NCI-H82 treated with DMSO at 0.1 percent for 48 hours (cell line): ENCODE measurements around the gene GXYLT1.
"Not testable (repeated sequence)": the region's sequence is repeated elsewhere in the genome, so short reads cannot be mapped to it uniquely, and the experiment has no call there.

Source experiments
- DNase-seq: peaks from one replicate; lab custom pipeline; 2025; ENCODE audit not compliant: unreplicated experiment; lab: John Stamatoyannopoulos, UW

GXYLT1 gene

GRCh38 chr12:42145197-42145549 is 499 bp upstream of the GXYLT1 start:
- no peak for DNase-seq

- DNase-seq = no peak
Measured at GRCh38 chr12:42144158-42144407, 591 bp downstream of the GXYLT1 start.

GRCh38 chr12:42143452-42144157 is 1.1 kb downstream of the GXYLT1 start:
- no peak for DNase-seq

- DNase-seq = no peak
Measured at GRCh38 chr12:42141981-42142606, 2.6 kb downstream of the GXYLT1 start.

- no peak for DNase-seq
Measured at GRCh38 chr12:42140901-42141300, 3.8 kb downstream of the GXYLT1 start.

GRCh38 chr12:42135259-42135814 is 9.3 kb downstream of the GXYLT1 start:
- DNase-seq = no peak

GRCh38 chr12:42130672-42131402 is 13.8 kb downstream of the GXYLT1 start:
- no peak for DNase-seq

GRCh38 chr12:42129595-42130204 is 15.0 kb downstream of the GXYLT1 start:
- peak; percentile 81 for DNase-seq

GRCh38 chr12:42128888-42129287 is 15.8 kb downstream of the GXYLT1 start:
- peak; percentile 76 for DNase-seq

- DNase-seq = no peak
Measured at GRCh38 chr12:42128327-42128726, 16.3 kb downstream of the GXYLT1 start.

- DNase-seq = no peak
Measured at GRCh38 chr12:42126963-42127362, 17.7 kb downstream of the GXYLT1 start.

- DNase-seq = no peak
Measured at GRCh38 chr12:42125388-42125767, 19.3 kb downstream of the GXYLT1 start.

- DNase-seq = peak; percentile 89
Measured at GRCh38 chr12:42124764-42125387, 19.8 kb downstream of the GXYLT1 start.

- DNase-seq = no peak
Measured at GRCh38 chr12:42119085-42119633, 25.5 kb downstream of the GXYLT1 start.

GRCh38 chr12:42118136-42118879 is 26.4 kb downstream of the GXYLT1 start:
- no peak for DNase-seq

GRCh38 chr12:42109031-42109430 is 35.6 kb downstream of the GXYLT1 start:
- DNase-seq = no peak

- not testable (repeated sequence) for DNase-seq
Measured at GRCh38 chr12:42106791-42107190, 37.9 kb downstream of the GXYLT1 start.

- no peak for DNase-seq
Measured at GRCh38 chr12:42104784-42105183, 39.9 kb downstream of the GXYLT1 start.

GRCh38 chr12:42104087-42104486 is 40.6 kb downstream of the GXYLT1 start:
- no peak for DNase-seq

GRCh38 chr12:42103155-42103554 is 41.5 kb downstream of the GXYLT1 start:
- no peak for DNase-seq
